Measurements from ENCODE around the gene SLC17A7. TPM values are rescaled to one million over a fixed set of nuclear protein-coding genes. Genes with fewer than 3 reads are reported as not detected.

The SLC17A7 gene
- total RNA-seq, 1 experiment from 2014 or later = 1.8 TPM

GRCh38 chr19:49419173-49419572 lies 22.2 kb downstream of the SLC17A7 start:
- H3K9me2 ChIP-seq (ENCODE audit: insufficient read depth) = no peaks in the 10 kb centered on the region
- no peaks in the 10 kb centered on the region for H4K20me1 ChIP-seq (ENCODE audit: insufficient read depth)
- H2AFZ ChIP-seq (ENCODE audit: low read depth, low read length, poor library complexity, severe bottlenecking) = no peak overlapping the region
- DNase-seq (ENCODE audit: low read depth, low spot score) (no peak), ATAC-seq (no peak)
- H3K4me1 ChIP-seq (ENCODE audit: control insufficient read depth in 1 of 2, insufficient read depth in 2 of 2, low read length in 2 of 2) = peaks cover 0 to 5% of the 10 kb centered on the region in 2 experiments; a peak in 1 of 4 replicates
- H3K79me2 ChIP-seq (ENCODE audit: insufficient read depth, low read length) = no peaks in the 10 kb centered on the region
- POLR2A ChIA-PET = no interaction called here
- no peaks in the 10 kb centered on the region for H3K9me3 ChIP-seq (ENCODE audit: control insufficient read depth in 1 of 2, insufficient read depth in 1 of 2, low read depth in 1 of 2, low read length in 2 of 2)
- no TSS peak for BruUV-seq (replicated peaks)
- RAD21 ChIA-PET (ENCODE audit: low non-redundant PET in 1 of 2, low total read pairs in 2 of 2, uncharacterized antibody in 2 of 2, unreplicated experiment in 2 of 2) = no interaction called here
- no peak overlapping the region for H3K4me2 ChIP-seq (ENCODE audit: low read length)
- H3K27me3 ChIP-seq (ENCODE audit: insufficient read depth, low read length) = peaks cover 20% of the 10 kb centered on the region; the same call in 1 of the 2 replicates
- H3K36me3 ChIP-seq (ENCODE audit: control insufficient read depth in 1 of 2, insufficient read depth in 2 of 2, low read length in 2 of 2) = no peaks in the 10 kb centered on the region
- TF ChIP-seq YY1 (IDR thresholded peaks at IDR 0.05; ENCODE audit: extremely low read depth, insufficient replicate concordance, low read depth, low read length) = no peak
- no peak for TF ChIP-seq ZNF274 (IDR thresholded peaks at IDR 0.05; ENCODE audit: low read depth, low read length)
- TF ChIP-seq MAX (IDR thresholded peaks at IDR 0.05) = no peak
- H3K27ac ChIP-seq (ENCODE audit: low read depth, low read length) = no peak overlapping the region
- CTCF ChIA-PET = no interaction called here
- intact Hi-C loops (cut with micrococcal nuclease) = no loop called here
- H3K9ac ChIP-seq (ENCODE audit: low read length) = no peak overlapping the region
- no peak overlapping the region for H3K4me3 ChIP-seq (replicated peaks in 1 of 2; ENCODE audit: low read depth in 1 of 2, low read length in 2 of 2)

DNA sequence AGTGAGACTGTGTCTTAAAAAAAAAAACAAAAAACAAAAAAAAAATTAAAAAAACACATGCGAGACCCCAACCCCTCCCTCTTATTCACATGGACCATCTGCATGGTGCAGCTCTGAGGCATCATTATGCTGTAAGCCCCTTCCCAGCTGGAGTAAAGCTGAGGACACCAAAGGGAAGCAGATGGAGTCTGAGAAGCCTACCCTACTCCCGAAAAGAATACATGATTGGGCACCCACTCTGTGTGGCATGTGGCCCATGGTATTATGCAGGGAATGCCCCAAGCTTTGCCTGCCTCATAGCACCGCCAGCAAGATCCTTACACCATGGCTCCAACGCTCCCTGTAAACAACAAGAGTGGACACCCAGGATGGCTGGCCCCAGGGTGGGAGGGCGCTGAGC lies 22.8 kb downstream of the SLC17A7 start:
- no peak overlapping the region for H3K27ac ChIP-seq (ENCODE audit: low read depth, low read length)
- no peaks in the 10 kb centered on the region for H3K9me3 ChIP-seq (ENCODE audit: control insufficient read depth in 1 of 2, insufficient read depth in 1 of 2, low read depth in 1 of 2, low read length in 2 of 2)
- TF ChIP-seq, protein P1, sequence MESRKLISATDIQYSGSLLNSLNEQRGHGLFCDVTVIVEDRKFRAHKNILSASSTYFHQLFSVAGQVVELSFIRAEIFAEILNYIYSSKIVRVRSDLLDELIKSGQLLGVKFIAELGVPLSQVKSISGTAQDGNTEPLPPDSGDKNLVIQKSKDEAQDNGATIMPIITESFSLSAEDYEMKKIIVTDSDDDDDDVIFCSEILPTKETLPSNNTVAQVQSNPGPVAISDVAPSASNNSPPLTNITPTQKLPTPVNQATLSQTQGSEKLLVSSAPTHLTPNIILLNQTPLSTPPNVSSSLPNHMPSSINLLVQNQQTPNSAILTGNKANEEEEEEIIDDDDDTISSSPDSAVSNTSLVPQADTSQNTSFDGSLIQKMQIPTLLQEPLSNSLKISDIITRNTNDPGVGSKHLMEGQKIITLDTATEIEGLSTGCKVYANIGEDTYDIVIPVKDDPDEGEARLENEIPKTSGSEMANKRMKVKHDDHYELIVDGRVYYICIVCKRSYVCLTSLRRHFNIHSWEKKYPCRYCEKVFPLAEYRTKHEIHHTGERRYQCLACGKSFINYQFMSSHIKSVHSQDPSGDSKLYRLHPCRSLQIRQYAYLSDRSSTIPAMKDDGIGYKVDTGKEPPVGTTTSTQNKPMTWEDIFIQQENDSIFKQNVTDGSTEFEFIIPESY (IDR thresholded peaks at IDR 0.05; ENCODE audit: extremely low read depth, insufficient replicate concordance, low read length) = no peak
- TF ChIP-seq EZH2phosphoT487 (IDR thresholded peaks at IDR 0.05; ENCODE audit: borderline replicate concordance) = no peak
- no peak for TF ChIP-seq POLR2A (IDR thresholded peaks at IDR 0.05; ENCODE audit: borderline replicate concordance, extremely low read depth, insufficient read depth, insufficient read length)
- no peak for TF ChIP-seq SRF (IDR thresholded peaks at IDR 0.05; ENCODE audit: low read depth)
- no peak for TF ChIP-seq RAD21 (IDR thresholded peaks at IDR 0.05; ENCODE audit: low read depth)
- no peak for TF ChIP-seq CBX3 (IDR thresholded peaks at IDR 0.05; ENCODE audit: low read depth)
- no peak for TF ChIP-seq YY1 (IDR thresholded peaks at IDR 0.05; ENCODE audit: extremely low read depth, insufficient replicate concordance, low read depth, low read length)
- TF ChIP-seq ATF3 (IDR thresholded peaks at IDR 0.05) = no peak
- TF ChIP-seq ZFX (IDR thresholded peaks at IDR 0.05) = no peak
- TF ChIP-seq EZH2 (IDR thresholded peaks at IDR 0.05) = no peak
- no peak for TF ChIP-seq JUND (IDR thresholded peaks at IDR 0.05)
- TF ChIP-seq FOSL1 (IDR thresholded peaks at IDR 0.05; ENCODE audit: low read depth) = no peak
- H3K4me3 ChIP-seq (replicated peaks in 1 of 2; ENCODE audit: low read depth in 1 of 2, low read length in 2 of 2) = no peak overlapping the region
- DNase-seq (ENCODE audit: low read depth, low spot score) (no peak), ATAC-seq (no peak)
- peaks cover 20% of the 10 kb centered on the region; the same call in 1 of the 2 replicates for H3K27me3 ChIP-seq (ENCODE audit: insufficient read depth, low read length)
- no peak overlapping the region for H2AFZ ChIP-seq (ENCODE audit: low read depth, low read length, poor library complexity, severe bottlenecking)
- ChIA-PET POLR2A (no interaction called here), RAD21 (ENCODE audit: low non-redundant PET in 1 of 2, low total read pairs in 2 of 2, uncharacterized antibody in 2 of 2, unreplicated experiment in 2 of 2) (no interaction called here), CTCF (no interaction called here)
- no peaks in the 10 kb centered on the region for H3K9me2 ChIP-seq (ENCODE audit: insufficient read depth)
- H3K4me2 ChIP-seq (ENCODE audit: low read length) = no peak overlapping the region
- no TSS peak for BruUV-seq (replicated peaks)
- H3K9ac ChIP-seq (ENCODE audit: low read length) = no peak overlapping the region
- H4K20me1 ChIP-seq (ENCODE audit: insufficient read depth) = no peaks in the 10 kb centered on the region
- H3K4me1 ChIP-seq (ENCODE audit: control insufficient read depth in 1 of 2, insufficient read depth in 2 of 2, low read length in 2 of 2) = peaks cover 0 to 5% of the 10 kb centered on the region in 2 experiments; a peak in 1 of 4 replicates
- intact Hi-C loops (cut with micrococcal nuclease) = no loop called here
- no peaks in the 10 kb centered on the region for H3K36me3 ChIP-seq (ENCODE audit: control insufficient read depth in 1 of 2, insufficient read depth in 2 of 2, low read length in 2 of 2)
- H3K79me2 ChIP-seq (ENCODE audit: insufficient read depth, low read length) = no peaks in the 10 kb centered on the region
